ENCODE measurements around the gene TRIM43. TPM values are rescaled to one million over a fixed set of nuclear protein-coding genes. Genes with fewer than 3 reads are reported as not detected.
"Not testable (repeated sequence)": the region's sequence is repeated elsewhere in the genome, so short reads cannot be mapped to it uniquely, and the experiment has no call there.

The TRIM43 gene
- total RNA-seq = not detected

- DNase-seq (ENCODE audit: low spot score); ATAC-seq; intact Hi-C loops (cut with DNase I): not testable (repeated sequence)
Observed at GRCh38 chr2:95591701-95592100, at the start of gene TRIM43. TRIM43 (plus strand) TSS chr2:95592001; CDS start chr2:95594024, 2,023 bp downstream.

GRCh38 chr2:95551055-95551568 is 40.7 kb upstream of the TRIM43 start:
- intact Hi-C loops (cut with DNase I) = no loop called here
- no peak for ATAC-seq
- no peak for DNase-seq (ENCODE audit: low spot score)

GRCh38 chr2:95552911-95553310 is 38.9 kb upstream of the TRIM43 start:
- ATAC-seq (no peak), DNase-seq (ENCODE audit: low spot score) (no peak)
- intact Hi-C loops (cut with DNase I) = no loop called here

- intact Hi-C loops (cut with DNase I) = no loop called here
- ATAC-seq (no peak), DNase-seq (ENCODE audit: low spot score) (no peak)
Observed at GRCh38 chr2:95569170-95569569, 22.6 kb upstream of the TRIM43 start.

- no peak for ATAC-seq
- DNase-seq (ENCODE audit: low spot score) = no peak
- intact Hi-C loops (cut with DNase I) = no loop called here
Observed at GRCh38 chr2:95573866-95574265, 17.9 kb upstream of the TRIM43 start.

- ATAC-seq = no peak
- intact Hi-C loops (cut with DNase I) = no loop called here
Observed at GRCh38 chr2:95574506-95574905, 17.3 kb upstream of the TRIM43 start.

GRCh38 chr2:95575857-95576256 is 15.9 kb upstream of the TRIM43 start:
- ATAC-seq (no peak), DNase-seq (ENCODE audit: low spot score) (no peak)
- intact Hi-C loops (cut with DNase I) = no loop called here

More at GRCh38 chr2:95574506-95574905, 17.3 kb upstream of the TRIM43 start:
- DNase-seq (ENCODE audit: low spot score) = no peak

- DNase-seq (ENCODE audit: low spot score) (no peak), ATAC-seq (no peak)
- intact Hi-C loops (cut with DNase I) = no loop called here
Observed at GRCh38 chr2:95578539-95578938, 13.3 kb upstream of the TRIM43 start.

GRCh38 chr2:95583545-95583944 is 8.3 kb upstream of the TRIM43 start:
- intact Hi-C loops (cut with DNase I); DNase-seq (ENCODE audit: low spot score); ATAC-seq: not testable (repeated sequence)

GRCh38 chr2:95584321-95584720 is 7.5 kb upstream of the TRIM43 start:
- ATAC-seq; intact Hi-C loops (cut with DNase I); DNase-seq (ENCODE audit: low spot score): not testable (repeated sequence)

- ATAC-seq; intact Hi-C loops (cut with DNase I); DNase-seq (ENCODE audit: low spot score): not testable (repeated sequence)
Observed at GRCh38 chr2:95589777-95590536, 1.8 kb upstream of the TRIM43 start.

GRCh38 chr2:95592973-95593372 is 1.2 kb downstream of the TRIM43 start:
- intact Hi-C loops (cut with DNase I); ATAC-seq; DNase-seq (ENCODE audit: low spot score): not testable (repeated sequence)

GRCh38 chr2:95595012-95595411 is 3.2 kb downstream of the TRIM43 start:
- DNase-seq (ENCODE audit: low spot score); intact Hi-C loops (cut with DNase I); ATAC-seq: not testable (repeated sequence)

GRCh38 chr2:95601301-95601700 is 9.5 kb downstream of the TRIM43 start:
- intact Hi-C loops (cut with DNase I); ATAC-seq; DNase-seq (ENCODE audit: low spot score): not testable (repeated sequence)

- intact Hi-C loops (cut with DNase I); DNase-seq (ENCODE audit: low spot score); ATAC-seq: not testable (repeated sequence)
Observed at GRCh38 chr2:95602146-95602545, 10.3 kb downstream of the TRIM43 start.

- intact Hi-C loops (cut with DNase I); DNase-seq (ENCODE audit: low spot score); ATAC-seq: not testable (repeated sequence)
Observed at GRCh38 chr2:95608356-95608755, 16.6 kb downstream of the TRIM43 start.

GRCh38 chr2:95609764-95610163 is 18.0 kb downstream of the TRIM43 start:
- ATAC-seq; intact Hi-C loops (cut with DNase I); DNase-seq (ENCODE audit: low spot score): not testable (repeated sequence)

GRCh38 chr2:95613048-95613447 is 21.2 kb downstream of the TRIM43 start:
- intact Hi-C loops (cut with DNase I); ATAC-seq: not testable (repeated sequence)

GRCh38 chr2:95622728-95623127 is 30.9 kb downstream of the TRIM43 start:
- ATAC-seq; intact Hi-C loops (cut with DNase I); DNase-seq (ENCODE audit: low spot score): not testable (repeated sequence)

More at GRCh38 chr2:95613048-95613447, 21.2 kb downstream of the TRIM43 start:
- not testable (repeated sequence) for DNase-seq (ENCODE audit: low spot score)

GRCh38 chr2:95630987-95631386 is 39.2 kb downstream of the TRIM43 start:
- ATAC-seq; intact Hi-C loops (cut with DNase I); DNase-seq (ENCODE audit: low spot score): not testable (repeated sequence)
